Fibroblast of mammary gland (primary cell): ENCODE measurements around the gene PSMD1.

Source experiments
- DNase-seq: peaks from one replicate; pipeline ENCODE4 v3.0.0-alpha.2; 2010; ENCODE audit warnings: low read depth
- H3K4me3 ChIP-seq: 2 replicates; pipeline ENCODE4 v1.5.1; 2011; ENCODE audit warnings: low read depth, mild to moderate bottlenecking, low read length, moderate library complexity; ENCODE audit not compliant: control insufficient read depth
- CTCF ChIP-seq: conservative IDR thresholded peaks from 2 replicates; pipeline ENCODE4 v1.5.1; 2011; ENCODE audit warnings: low read depth, low read length, inconsistent platforms; ENCODE audit not compliant: control insufficient read depth, insufficient read depth

PSMD1 gene

DNA sequence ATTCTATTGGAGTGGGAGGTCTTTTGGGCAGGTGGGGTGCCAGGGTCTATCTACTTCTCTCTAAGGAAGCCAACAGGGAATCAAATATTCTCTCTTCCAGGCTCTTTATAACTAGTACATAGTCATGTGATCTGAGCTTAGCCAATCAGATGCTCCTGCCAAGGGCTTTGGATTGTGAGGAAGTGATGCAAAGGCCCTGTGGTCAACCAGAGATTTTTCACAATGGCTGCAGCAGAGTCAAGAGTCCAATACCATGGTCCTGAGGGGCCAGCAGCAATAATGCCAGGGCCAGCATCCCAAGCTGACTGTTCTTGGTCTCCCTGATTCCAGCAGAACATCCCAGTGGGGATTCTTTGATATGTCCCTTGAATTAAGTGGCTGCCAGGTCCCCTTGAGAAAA is 27.8 kb upstream of the PSMD1 start:
- TF ChIP-seq CTCF = no peak
- no peak for DNase-seq
- H3K4me3 ChIP-seq = no peak overlapping the region

GRCh38 chr2:231029563-231029962 is 27.1 kb upstream of the PSMD1 start:
- no peak for TF ChIP-seq CTCF
- H3K4me3 ChIP-seq = no peak overlapping the region
- DNase-seq = peak; percentile 40

GRCh38 chr2:231030725-231031124 is 25.9 kb upstream of the PSMD1 start:
- TF ChIP-seq CTCF = no peak
- no peak for DNase-seq
- no peak overlapping the region for H3K4me3 ChIP-seq

- H3K4me3 ChIP-seq = no peak overlapping the region
- no peak for DNase-seq
- TF ChIP-seq CTCF = no peak
These were observed 24.0 kb upstream of the PSMD1 start for GRCh38 chr2:231032575-231033140.

DNA sequence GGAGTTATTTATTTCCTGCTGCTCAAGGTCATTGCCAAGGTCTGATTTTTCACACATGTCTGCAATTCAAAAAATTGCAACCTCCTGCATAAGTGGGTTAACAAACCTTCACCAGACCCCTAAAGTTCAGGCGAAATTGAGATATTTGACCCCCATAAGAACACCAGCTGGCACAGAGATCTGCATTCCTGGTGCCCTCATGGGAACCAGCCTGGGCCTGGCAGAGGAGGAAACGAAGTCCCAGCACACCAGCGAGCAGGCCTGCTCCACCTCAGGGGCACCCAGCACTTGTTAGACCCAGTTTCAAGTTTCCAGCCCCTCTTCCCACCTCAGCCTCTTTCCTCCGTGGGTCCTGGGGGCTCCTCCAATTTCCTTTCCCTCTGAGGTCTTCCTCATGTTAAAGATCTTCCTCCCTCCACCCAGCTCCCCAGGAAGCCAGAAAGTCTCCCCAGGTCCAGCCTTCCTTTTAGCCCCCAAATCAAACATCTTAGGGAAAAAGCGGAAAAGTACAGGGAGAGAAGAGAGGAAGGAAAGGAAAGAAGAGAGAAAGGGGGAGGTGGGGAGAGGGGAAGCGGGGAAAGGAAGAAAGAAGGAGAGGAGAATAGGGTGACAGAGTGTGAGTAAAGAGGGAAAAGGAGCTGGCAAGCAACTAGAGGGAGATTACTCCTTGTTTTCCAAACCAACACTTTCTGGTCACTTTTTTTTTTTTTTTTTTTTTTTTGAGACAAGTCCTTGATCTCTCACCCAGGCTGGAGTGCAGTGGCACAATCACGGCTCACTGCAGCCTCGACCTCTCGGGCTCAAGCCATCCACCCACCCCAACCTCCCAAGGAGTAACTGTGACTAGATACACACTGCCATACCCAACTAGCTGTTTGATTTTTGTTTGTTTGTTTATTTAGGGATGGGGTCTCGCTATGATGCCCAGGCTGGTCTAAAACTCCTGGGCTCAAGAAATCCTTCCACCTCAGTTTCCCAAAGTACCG is 23.2 kb upstream of the PSMD1 start:
- no peak for TF ChIP-seq CTCF
- no peak overlapping the region for H3K4me3 ChIP-seq
- no peak for DNase-seq

DNA sequence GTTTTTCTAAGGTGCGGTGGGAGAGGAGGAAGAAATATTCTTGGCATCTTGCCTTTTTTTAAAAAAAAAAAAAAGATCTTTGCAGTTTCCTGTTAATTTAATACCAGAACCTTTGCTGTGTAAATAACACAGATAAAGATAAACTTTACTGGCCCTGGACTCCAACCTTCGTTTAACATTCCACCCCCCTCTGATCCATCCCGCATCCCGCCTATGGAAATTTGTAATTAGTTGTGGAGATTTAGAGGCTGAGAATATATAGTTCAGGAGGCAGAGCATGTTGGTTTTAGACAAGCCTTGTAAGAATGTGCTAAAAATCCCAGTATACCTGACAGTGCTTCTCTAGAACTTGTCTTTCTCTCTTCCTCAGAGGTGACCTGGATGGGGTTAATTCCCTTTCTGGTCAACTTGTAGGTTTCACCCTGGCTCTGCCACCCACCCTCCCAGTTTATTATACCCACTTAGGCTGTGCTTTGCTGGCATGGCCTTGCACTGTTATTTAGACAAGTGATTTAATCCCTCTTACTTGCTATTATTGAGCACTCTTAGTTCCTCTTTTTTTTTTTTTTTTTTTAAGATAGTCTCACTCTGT is 22.3 kb upstream of the PSMD1 start:
- H3K4me3 ChIP-seq = no peak overlapping the region
- DNase-seq = no peak
- no peak for TF ChIP-seq CTCF
